LNCaP clone FGC (cell line): ENCODE results near the gene TPRG1L.

Source experiments
- DNase-seq: peaks from one replicate; pipeline ENCODE4 v3.0.0-alpha.2; 2011; ENCODE audit warnings: low read depth
- H3K4me3 ChIP-seq: 2 replicates; pipeline ENCODE4 v1.5.1; 2011; ENCODE audit warnings: mild to moderate bottlenecking, low read depth, low read length, control low read depth
- TF ChIP-seq, protein P1 (sequence below): IDR thresholded peaks from 2 replicates; pipeline ENCODE4 v1.5.1; 2012; ENCODE audit warnings: mild to moderate bottlenecking; ENCODE audit not compliant: control insufficient read depth, insufficient read depth; ENCODE audit errors: extremely low read depth

Gene TPRG1L

DNA sequence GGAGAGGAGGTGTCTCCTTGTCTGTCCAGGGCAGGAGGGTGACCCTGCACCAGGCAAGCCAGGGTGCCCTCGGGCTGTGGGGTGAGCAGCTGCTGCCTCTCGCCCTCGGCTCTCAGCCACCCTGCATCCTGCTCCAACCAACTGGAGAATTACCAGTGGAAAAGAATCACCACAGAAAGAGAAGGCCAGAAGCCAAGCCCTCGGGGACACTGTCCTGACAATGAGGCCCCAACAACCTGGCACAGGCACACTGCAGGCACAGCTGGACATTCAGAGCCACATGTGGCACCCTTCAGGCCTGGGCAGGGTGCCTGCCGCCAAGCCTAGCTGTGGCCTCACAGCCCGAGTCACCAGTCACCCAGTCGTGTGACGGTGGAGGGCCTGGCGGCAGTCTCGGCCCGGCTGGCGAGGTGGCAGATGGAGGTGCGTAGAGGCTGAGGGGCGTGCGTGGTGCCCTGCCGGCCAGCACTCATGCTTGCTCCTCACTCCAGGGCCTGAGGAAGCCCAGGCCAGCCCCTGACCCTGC lies 25.5 kb upstream of the TPRG1L start:
- H3K4me3 ChIP-seq: no peak overlapping the region
- DNase-seq: no peak
- TF ChIP-seq, protein P1, sequence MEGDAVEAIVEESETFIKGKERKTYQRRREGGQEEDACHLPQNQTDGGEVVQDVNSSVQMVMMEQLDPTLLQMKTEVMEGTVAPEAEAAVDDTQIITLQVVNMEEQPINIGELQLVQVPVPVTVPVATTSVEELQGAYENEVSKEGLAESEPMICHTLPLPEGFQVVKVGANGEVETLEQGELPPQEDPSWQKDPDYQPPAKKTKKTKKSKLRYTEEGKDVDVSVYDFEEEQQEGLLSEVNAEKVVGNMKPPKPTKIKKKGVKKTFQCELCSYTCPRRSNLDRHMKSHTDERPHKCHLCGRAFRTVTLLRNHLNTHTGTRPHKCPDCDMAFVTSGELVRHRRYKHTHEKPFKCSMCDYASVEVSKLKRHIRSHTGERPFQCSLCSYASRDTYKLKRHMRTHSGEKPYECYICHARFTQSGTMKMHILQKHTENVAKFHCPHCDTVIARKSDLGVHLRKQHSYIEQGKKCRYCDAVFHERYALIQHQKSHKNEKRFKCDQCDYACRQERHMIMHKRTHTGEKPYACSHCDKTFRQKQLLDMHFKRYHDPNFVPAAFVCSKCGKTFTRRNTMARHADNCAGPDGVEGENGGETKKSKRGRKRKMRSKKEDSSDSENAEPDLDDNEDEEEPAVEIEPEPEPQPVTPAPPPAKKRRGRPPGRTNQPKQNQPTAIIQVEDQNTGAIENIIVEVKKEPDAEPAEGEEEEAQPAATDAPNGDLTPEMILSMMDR: no peak

- no peak overlapping the region for H3K4me3 ChIP-seq
- TF ChIP-seq, protein P1: no peak
- DNase-seq: no peak
These were observed 25.0 kb upstream of the TPRG1L start for GRCh38 chr1:3599816-3600215.

DNA sequence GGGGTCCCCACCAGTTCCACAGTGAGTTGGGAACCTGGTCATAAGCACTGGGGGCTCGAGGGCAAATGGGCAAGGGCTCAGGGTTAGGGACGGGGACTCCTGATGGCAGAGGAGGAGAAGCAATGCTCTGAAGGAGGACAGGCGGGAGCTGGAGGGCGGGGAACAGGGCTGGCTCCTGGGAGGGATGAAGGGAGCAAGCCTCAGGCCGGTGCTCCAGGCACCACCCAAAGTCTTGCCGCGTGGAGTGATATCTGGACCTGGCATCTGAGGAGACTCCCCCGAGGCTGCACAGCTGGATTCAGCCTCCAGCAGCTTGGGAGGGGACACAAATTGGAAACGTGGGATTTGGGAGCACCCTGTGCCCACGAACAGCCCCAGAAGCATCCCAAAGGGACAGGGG lies 24.5 kb upstream of the TPRG1L start:
- TF ChIP-seq, protein P1: no peak
- no peak overlapping the region for H3K4me3 ChIP-seq
- DNase-seq: no peak

DNA sequence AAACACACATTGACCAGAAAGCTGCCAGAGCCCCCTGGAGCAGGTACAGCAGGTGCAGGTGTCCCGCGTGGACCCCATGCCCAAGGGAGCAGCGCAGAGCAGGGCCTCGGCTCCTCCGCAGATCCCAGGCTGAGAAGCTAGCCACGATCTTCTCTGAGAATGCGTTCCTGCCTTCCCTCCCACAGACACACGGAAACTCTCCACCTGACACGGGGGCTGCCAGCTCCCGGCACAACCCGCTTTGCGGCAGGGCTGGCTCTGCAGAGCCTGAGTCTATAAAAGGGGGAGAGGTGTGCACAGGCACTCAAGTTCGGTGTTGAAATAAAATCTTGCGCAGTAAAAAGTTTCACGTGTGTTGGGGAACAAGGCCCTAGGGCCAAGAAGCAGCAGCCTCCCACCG lies 23.1 kb upstream of the TPRG1L start:
- DNase-seq: no peak
- TF ChIP-seq, protein P1: no peak
- H3K4me3 ChIP-seq: no peak overlapping the region

DNA sequence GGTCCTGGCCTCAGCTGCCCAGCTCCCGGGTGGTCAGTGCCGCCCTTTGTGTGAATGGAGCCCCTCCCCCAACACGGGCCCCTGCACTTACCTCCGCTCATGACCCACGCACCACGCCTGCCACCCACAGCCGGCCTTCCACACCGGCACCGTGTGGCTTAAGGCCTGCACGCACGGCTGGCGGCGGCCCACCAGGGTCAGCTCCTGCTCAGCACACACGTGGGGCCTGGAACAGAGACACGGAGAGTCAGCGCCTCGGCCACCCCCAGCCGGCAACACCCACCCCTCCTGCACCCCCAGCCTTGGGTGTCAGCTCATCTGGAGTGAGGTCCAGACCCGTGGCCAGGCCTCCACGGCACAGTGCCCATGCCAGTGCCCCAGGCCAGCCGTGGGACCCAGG lies 22.4 kb upstream of the TPRG1L start:
- no peak overlapping the region for H3K4me3 ChIP-seq
- TF ChIP-seq, protein P1: no peak
- no peak for DNase-seq

GRCh38 chr1:3603156-3603555 lies 21.7 kb upstream of the TPRG1L start:
- H3K4me3 ChIP-seq: no peak overlapping the region
- no peak for DNase-seq
- TF ChIP-seq, protein P1: no peak
